MM.1S (cell line): ENCODE results near the gene GPNMB.

Source experiments
- DNase-seq: peaks from one replicate; pipeline ENCODE4 v3.0.0-alpha.2; 2015
- H2AFZ ChIP-seq: fragments of 300-600 bp; sonication (generic); 2 replicates; pipeline ENCODE4 v1.6.0; 2016; ENCODE audit warnings: antibody characterized with exemption, low read length
- H3F3A ChIP-seq: fragments of 300-600 bp; sonication (generic); 2 replicates; pipeline ENCODE4 v1.6.1; 2016; ENCODE audit warnings: mild to moderate bottlenecking, antibody characterized with exemption, low read length, moderate library complexity, mixed read lengths; ENCODE audit not compliant: insufficient read depth
- H3K27ac ChIP-seq: fragments of 300-600 bp; sonication (generic); 2 replicates; pipeline ENCODE4 v1.5.1; 2016; ENCODE audit warnings: mild to moderate bottlenecking, low read length
- H3K27me3 ChIP-seq: fragments of 300-600 bp; sonication (generic); replicated peaks from 2 replicates; pipeline ENCODE4 v1.6.0; 2016; ENCODE audit warnings: low read length; ENCODE audit not compliant: insufficient read depth
- H3K36me3 ChIP-seq: fragments of 300-600 bp; sonication (generic); replicated peaks from 2 replicates; pipeline ENCODE4 v1.6.1; 2016; ENCODE audit warnings: mild to moderate bottlenecking, low read length, mixed read lengths; ENCODE audit not compliant: insufficient read depth
- H3K4me1 ChIP-seq: fragments of 300-600 bp; sonication (generic); 2 replicates; pipeline ENCODE4 v1.6.1; 2016; ENCODE audit warnings: low read length, mixed read lengths
- H3K4me2 ChIP-seq: fragments of 300-600 bp; sonication (generic); 2 replicates; pipeline ENCODE4 v1.6.0; 2016; ENCODE audit warnings: low read depth, low read length
- H3K4me3 ChIP-seq: fragments of 300-600 bp; sonication (generic); 2 replicates; pipeline ENCODE4 v1.5.1; 2016; ENCODE audit warnings: low read length, mixed read lengths
- H3K79me2 ChIP-seq: fragments of 300-600 bp; sonication (generic); 2 replicates; pipeline ENCODE4 v1.6.1; 2016; ENCODE audit warnings: mixed run types, low read length, mixed read lengths
- H3K9ac ChIP-seq: fragments of 300-600 bp; sonication (generic); 2 replicates; pipeline ENCODE4 v1.6.1; 2016; ENCODE audit warnings: low read length, mixed read lengths
- H3K9me2 ChIP-seq: fragments of 300-600 bp; sonication (generic); replicated peaks from 2 replicates; pipeline ENCODE4 v1.6.1; 2016; ENCODE audit warnings: mild to moderate bottlenecking, low read length, mixed read lengths; ENCODE audit not compliant: insufficient read depth
- H3K9me3 ChIP-seq: fragments of 300-600 bp; sonication (generic); replicated peaks from 2 replicates; pipeline ENCODE4 v1.6.1; 2016; ENCODE audit warnings: mild to moderate bottlenecking, low read length, mixed read lengths; ENCODE audit not compliant: insufficient read depth
- H4K20me1 ChIP-seq: fragments of 300-600 bp; sonication (generic); 2 replicates; pipeline ENCODE4 v1.6.1; 2016; ENCODE audit warnings: mild to moderate bottlenecking, low read length, moderate library complexity, mixed read lengths; ENCODE audit not compliant: insufficient read depth
- EZH2 ChIP-seq: fragments of 300-600 bp; sonication (generic); optimal IDR thresholded peaks from 2 replicates; pipeline ENCODE3; 2017; ENCODE audit warnings: low read depth, mild to moderate bottlenecking, antibody characterized with exemption, low read length, mixed read lengths
- EZH2phosphoT487 ChIP-seq: fragments of 300-600 bp; sonication (generic); IDR thresholded peaks from 2 replicates; pipeline ENCODE4 v1.6.1; 2018; ENCODE audit warnings: antibody characterized with exemption, low read length
- TF ChIP-seq, protein P1 (sequence below): fragments of 300-600 bp; sonication (generic); IDR thresholded peaks from 2 replicates; pipeline ENCODE4 v1.5.1; 2016; ENCODE audit warnings: antibody characterized with exemption, low read length, mixed read lengths

The GPNMB gene

DNA sequence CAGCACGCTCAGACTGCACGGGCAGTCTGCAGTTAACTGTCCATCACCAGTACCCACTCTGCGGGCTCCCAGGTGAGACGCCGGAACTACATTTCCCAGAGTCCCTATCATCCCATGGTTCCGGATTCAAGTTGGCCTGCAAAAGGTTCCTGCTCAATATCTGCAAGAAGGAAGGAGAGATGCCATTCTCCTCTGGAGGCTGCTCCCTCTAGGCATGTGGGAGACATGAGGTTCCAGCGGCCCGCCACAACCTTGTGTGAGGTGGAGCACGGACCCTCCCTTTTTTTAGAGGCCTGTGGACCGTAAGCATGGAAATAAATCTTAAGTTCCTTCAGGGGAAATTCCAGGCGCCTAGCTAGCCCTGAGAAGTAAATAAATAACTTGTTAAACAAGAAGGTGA is 35.0 kb upstream of the GPNMB start:
- no peaks in the 10 kb centered on the region for H3K27me3 ChIP-seq
- no peaks in the 10 kb centered on the region for H3K9me3 ChIP-seq
- no peaks in the 10 kb centered on the region for H3K79me2 ChIP-seq
- H3K4me3 ChIP-seq, result no peak overlapping the region
- H3K9me2 ChIP-seq, result no peaks in the 10 kb centered on the region
- no peak overlapping the region for H2AFZ ChIP-seq
- no peak overlapping the region for H3K27ac ChIP-seq
- no peak overlapping the region for H3K9ac ChIP-seq
- H3K36me3 ChIP-seq, result no peaks in the 10 kb centered on the region
- no peak overlapping the region for H3K4me2 ChIP-seq
- no peak for DNase-seq
- TF ChIP-seq EZH2, result no peak
- TF ChIP-seq, protein P1, sequence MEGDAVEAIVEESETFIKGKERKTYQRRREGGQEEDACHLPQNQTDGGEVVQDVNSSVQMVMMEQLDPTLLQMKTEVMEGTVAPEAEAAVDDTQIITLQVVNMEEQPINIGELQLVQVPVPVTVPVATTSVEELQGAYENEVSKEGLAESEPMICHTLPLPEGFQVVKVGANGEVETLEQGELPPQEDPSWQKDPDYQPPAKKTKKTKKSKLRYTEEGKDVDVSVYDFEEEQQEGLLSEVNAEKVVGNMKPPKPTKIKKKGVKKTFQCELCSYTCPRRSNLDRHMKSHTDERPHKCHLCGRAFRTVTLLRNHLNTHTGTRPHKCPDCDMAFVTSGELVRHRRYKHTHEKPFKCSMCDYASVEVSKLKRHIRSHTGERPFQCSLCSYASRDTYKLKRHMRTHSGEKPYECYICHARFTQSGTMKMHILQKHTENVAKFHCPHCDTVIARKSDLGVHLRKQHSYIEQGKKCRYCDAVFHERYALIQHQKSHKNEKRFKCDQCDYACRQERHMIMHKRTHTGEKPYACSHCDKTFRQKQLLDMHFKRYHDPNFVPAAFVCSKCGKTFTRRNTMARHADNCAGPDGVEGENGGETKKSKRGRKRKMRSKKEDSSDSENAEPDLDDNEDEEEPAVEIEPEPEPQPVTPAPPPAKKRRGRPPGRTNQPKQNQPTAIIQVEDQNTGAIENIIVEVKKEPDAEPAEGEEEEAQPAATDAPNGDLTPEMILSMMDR, result no peak
- no peak for TF ChIP-seq EZH2phosphoT487
- H4K20me1 ChIP-seq, result no peaks in the 10 kb centered on the region
- no peaks in the 10 kb centered on the region for H3K4me1 ChIP-seq
- no peaks in the 10 kb centered on the region for H3F3A ChIP-seq

DNA sequence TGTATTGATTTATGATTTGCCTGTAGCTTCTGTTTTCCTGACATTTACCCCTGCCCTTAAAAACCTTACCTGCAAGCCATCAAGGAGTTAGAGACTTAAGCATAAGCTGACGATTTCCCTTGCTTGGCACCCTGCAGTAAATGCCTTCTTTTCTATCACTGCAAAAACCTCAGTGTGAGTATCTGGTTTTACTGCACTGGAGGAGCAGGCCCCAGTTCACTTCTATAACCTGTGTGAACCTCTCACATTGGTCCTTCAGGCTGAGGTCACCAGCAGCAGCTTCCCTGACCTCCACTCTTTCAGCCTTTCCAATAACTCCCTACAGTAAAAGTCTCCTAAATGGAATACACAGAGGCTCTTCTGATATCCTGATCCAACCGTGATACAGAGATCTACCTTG is 34.2 kb upstream of the GPNMB start:
- Histone ChIP-seq H3F3A (no peaks in the 10 kb centered on the region), H3K4me3 (no peak overlapping the region), H3K9me3 (no peaks in the 10 kb centered on the region), H3K4me2 (no peak overlapping the region), H3K9ac (no peak overlapping the region), H4K20me1 (no peaks in the 10 kb centered on the region), H2AFZ (no peak overlapping the region), H3K9me2 (no peaks in the 10 kb centered on the region), H3K79me2 (no peaks in the 10 kb centered on the region), H3K27me3 (no peaks in the 10 kb centered on the region), H3K36me3 (no peaks in the 10 kb centered on the region), H3K4me1 (no peaks in the 10 kb centered on the region), H3K27ac (no peak overlapping the region)
- TF ChIP-seq, protein P1, result no peak
- TF ChIP-seq EZH2, result no peak
- no peak for DNase-seq

DNA sequence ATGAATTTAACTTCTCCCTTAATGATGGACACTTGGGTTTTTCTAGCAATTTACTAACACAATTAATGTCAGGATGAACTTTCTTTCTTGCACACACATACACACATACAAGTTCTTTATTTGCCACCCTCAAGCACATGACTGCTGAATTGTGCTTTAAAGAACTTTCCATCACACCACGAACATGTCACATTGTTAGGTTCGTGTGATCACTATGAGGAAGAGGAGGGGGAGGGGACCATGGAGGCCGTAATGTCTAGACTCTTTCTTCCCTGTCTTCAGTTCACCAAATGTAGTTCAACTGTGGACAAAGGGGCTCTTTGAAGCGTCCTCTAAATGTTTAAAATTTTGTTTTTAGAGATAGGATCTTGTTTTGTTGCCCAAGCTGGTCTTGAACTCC is 33.7 kb upstream of the GPNMB start:
- Histone ChIP-seq H3K4me2 (no peak overlapping the region), H3K4me1 (no peaks in the 10 kb centered on the region), H3K27ac (no peak overlapping the region), H3K9ac (no peak overlapping the region), H3F3A (no peaks in the 10 kb centered on the region), H3K4me3 (no peak overlapping the region), H2AFZ (no peak overlapping the region), H3K27me3 (no peaks in the 10 kb centered on the region), H3K36me3 (no peaks in the 10 kb centered on the region), H3K9me2 (no peaks in the 10 kb centered on the region), H3K9me3 (no peaks in the 10 kb centered on the region), H4K20me1 (no peaks in the 10 kb centered on the region), H3K79me2 (no peaks in the 10 kb centered on the region)
- TF ChIP-seq, protein P1, result no peak
- no peak for TF ChIP-seq EZH2phosphoT487
- TF ChIP-seq EZH2, result no peak
- no peak for DNase-seq
